HG03280 (cell line): ENCODE data around the gene SLC13A3.

ENCODE experiments used
- ATAC-seq: cut with Tn5 transposase; IDR thresholded peaks from one replicate; pipeline ENCODE4 v1.9.1; 2021; ENCODE audit warnings: mild to moderate bottlenecking, moderate library complexity; ENCODE audit not compliant: unreplicated experiment

The SLC13A3 gene

GRCh38 chr20:46609043-46609442, 42.2 kb downstream of the SLC13A3 start:
- ATAC-seq = no peak

DNA sequence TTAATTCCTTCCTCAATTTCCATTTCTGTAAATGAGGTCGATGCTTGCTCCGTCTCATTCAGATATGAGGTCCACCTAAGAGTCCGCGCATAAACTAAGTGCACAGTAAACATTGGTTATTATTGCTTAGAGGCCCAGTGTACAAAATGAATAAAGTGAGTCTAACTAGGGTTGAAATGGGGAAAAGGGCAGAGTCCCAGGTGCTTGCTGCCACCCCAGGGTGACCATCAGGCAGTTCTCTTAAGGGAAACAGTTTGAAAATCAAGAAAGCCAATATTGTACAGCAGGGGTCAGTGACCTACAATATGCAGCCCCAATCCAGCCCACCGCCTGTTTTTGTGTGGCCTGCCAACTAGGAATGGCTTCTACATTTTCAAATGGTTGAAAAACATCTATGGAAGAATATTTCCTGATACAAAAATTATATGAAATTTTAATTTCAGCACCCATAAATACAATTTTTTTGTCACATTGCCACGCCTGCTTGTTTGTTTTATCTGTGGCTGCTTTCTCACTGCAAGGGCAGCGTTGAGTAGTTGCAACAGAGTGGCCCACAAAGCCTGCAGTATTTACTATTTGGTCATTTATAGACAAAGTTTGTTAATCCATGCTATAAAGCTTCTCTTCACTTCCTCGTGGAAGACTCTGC, 43.3 kb downstream of the SLC13A3 start:
- no peak for ATAC-seq

GRCh38 chr20:46607191-46607848, 43.9 kb downstream of the SLC13A3 start:
- no peak for ATAC-seq

DNA sequence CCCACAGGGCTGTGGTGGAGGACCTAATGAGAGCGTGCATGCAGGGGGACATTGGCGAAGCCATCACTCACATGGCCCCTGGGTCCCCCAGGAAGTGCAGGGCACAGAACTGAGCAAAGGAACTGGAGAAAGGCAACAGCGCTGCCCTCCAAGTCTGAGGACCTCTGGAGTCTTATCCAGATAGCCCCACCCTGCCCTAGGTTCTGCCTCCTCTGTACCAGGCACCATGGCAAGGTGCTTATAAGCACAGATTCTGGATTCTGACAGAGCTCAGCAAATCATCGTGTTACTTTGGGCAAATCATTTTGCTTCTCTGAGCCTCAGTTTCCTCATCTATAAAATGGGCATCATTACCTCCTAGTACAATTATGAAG, 44.5 kb downstream of the SLC13A3 start:
- ATAC-seq = no peak

DNA sequence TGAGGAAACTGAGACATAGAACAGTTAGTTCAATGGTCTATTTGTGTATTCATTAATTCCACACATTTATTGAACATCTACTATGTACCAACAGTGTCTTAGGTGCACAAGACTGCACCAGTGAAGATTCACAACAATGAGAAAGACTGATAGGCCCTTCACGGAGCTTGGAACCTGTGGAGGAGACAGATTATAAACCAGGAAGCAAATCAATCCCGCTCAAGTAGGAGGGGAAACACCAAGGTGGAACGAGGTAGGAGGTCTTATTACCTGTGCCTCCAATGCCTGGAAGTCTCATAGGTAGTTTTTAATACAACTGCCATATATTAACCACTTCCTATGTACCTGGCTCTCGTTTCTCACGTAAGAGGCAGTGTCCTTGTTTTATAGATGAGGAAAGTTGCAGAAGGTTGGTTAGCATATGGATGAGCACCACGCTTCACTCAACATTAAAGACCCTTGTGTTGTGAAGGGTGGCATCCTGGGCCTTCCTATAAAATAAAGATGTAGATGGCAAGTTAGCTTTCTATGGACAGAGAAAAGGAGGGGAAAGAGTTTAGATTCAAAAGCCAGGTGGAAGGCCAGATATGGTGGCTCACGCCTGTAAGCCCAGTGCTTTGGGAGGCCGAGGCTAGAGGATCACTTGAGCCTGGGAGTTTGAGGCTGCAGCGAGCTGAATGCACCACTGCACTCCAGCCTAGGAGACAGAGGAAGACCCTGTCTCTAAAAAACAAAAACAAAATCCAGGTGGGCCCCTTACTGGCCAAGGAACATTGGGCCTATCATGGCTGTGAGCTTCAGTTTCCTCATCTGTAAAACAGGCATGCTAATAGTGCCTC, 45.1 kb downstream of the SLC13A3 start:
- ATAC-seq = no peak

- no peak for ATAC-seq
Measured at GRCh38 chr20:46605181-46605580, 46.1 kb downstream of the SLC13A3 start.

DNA sequence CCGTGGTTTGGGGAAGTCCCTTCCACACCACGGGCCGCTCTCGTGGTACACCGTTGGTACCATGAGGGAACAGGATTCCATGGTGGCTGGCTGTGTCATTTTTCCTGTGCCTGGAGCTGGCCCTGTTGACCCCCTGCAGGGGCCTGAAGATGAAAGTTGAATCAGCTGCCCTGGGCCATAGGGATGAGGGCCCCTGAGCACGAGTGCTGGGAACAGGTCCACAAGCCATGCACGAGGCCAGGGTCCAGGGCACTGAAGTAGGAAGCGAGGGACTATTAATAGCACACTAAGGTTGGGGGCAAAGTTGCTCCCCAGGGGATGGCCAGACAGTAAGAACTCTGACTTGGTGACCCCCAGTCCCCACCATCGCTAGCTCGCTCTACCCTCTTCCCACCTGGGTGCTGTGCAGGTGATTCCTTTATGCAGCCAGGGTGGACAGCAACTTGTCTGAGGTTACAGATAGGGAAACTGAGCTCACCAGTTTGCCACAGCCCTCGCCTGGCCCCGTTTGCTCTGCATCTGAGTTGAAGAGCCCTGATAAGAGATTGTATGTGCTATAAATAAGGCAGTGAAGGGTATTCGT, 46.6 kb downstream of the SLC13A3 start:
- ATAC-seq = no peak

DNA sequence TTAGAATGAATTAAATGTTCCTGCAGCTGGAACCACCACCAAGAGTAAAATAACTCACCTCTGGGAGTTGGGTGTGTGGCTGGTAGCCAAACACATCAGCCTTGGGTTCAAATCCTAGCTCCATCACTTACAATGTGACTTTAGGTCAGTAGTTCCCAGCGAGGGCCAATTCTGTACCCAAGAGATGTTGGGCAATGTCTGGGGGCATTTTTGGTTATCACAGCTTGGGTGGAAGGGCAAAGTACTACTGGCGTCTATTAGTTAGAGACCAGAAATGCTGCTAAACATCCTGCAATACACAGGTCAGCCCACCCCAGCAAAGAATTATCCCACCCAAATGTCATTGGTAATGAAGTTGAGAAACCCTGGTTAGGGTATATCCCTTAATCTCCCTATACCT, 48.8 kb downstream of the SLC13A3 start:
- no peak for ATAC-seq

GRCh38 chr20:46601603-46602122, 49.6 kb downstream of the SLC13A3 start:
- no peak for ATAC-seq

DNA sequence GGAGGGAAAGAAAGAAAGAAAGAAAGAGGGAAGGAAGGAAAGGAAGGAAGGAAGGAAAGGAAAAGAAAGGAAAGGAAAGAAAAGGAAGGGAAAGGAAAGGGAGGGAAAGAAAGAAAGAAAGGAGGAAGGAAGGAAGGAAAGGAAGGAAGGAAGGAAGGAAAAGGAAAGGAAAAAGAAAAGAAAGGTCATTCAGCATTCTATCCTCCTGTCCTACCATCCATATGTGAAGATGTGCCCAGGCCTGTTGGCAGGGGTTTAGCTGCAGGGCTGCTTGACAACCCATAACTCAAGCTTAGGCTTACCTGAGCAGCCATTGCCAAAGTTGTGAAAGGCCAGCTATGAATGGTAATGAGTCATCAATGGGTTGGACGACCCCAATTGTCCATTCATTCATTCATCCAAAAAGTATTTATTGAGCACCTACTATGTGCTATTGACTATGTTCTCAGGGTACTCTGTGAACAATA, 50.9 kb downstream of the SLC13A3 start:
- no peak for ATAC-seq

DNA sequence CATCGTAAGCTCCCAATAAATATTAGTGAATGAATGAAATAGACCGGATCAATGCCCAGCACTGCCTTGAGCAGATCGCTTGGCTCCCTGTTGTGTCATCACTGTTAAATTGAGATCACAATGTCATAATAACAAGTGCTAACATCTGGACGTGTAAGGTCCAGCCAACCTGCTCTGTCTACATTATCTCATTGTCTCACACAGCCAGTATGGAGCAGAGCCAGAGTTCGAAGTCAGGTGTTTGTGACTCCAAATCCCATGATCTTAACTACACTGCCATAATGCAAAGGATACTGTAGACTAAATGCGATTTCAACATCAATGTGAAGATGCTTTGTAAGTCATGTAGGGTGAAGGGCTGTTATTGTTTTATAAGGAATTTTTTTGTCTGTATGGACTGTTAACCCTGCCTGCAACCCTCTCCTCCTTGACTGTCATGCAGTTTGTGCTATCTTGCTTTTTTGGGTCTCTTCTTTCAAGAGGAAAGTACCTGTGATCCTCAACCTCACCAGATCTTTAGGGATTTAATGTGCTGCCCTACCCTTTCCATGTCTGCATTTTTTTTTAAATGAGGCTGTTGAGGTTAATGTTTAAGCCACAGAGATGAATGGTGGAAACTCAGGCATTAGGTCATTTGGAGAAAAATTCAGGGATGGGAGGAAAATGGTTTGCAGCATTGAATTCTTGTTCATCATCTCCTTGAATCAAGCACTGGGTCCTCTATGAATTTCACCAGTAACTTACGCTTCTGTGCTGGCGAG, 51.9 kb downstream of the SLC13A3 start:
- ATAC-seq = no peak

- ATAC-seq = no peak
Measured at GRCh38 chr20:46595933-46596332, 55.3 kb downstream of the SLC13A3 start.

- ATAC-seq = no peak
Measured at GRCh38 chr20:46594725-46595124, 56.5 kb downstream of the SLC13A3 start.

DNA sequence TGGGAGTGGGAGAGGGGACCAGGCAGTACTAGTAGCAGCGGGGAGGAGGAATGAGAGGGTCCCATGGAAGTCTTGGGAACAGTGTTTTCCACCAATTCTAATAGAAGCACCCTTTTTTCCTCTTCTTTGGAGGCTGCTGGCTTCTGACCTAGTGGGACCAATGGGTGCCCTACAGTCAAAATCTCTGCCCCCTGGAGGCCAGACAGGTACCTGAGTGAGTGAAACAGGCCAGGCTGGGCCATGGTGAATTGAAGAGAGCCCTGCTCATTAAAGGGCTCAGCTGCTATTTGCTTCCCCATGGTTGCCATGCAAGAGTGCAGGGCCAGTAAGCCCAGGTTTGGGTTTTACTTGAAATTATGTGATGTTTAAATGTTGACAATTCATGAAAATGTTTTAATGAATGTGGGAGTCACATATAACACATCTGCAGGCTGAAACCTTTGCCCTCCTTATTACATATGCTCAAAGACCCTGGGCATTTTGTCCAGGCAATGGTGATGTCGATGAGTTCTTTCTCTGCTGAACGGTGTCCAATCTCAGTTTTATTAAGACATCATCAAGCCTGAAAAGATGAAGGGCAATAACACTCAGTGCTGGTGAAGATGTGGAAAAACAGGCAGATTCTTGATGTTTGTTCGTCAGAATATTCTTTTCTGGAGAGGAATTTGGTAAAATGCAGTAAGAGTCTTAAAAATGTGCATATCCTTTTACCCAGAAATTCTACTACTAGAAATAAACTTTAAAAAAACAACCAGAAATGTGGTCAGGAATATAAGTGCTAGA, 58.5 kb downstream of the SLC13A3 start:
- ATAC-seq = no peak

DNA sequence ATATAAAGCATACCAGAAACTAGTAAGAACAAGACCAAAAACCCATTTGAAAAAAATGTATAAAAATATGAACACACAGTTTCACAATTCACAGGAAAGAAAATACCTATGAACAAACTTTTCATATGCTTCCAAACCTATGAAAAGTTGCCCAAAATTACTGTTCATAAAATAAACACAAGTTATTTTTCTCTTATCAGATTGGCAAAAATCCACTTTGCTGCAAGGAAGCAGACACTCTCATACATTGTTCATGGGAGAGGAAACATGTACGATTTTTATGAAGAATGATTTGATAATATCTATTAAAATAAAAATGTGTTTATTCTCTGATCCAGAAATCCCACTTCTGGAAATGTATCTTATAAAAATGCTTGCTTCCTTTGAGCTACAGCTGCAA, 60.8 kb downstream of the SLC13A3 start:
- ATAC-seq = no peak

GRCh38 chr20:46588532-46589511, 62.4 kb downstream of the SLC13A3 start:
- no peak for ATAC-seq

- ATAC-seq = no peak
Measured at GRCh38 chr20:46587986-46588385, 63.3 kb downstream of the SLC13A3 start.

- no peak for ATAC-seq
Measured at GRCh38 chr20:46586724-46587123, 64.5 kb downstream of the SLC13A3 start.

- no peak for ATAC-seq
Measured at GRCh38 chr20:46584508-46584907, 66.8 kb downstream of the SLC13A3 start.
